Natural killer cell (primary cell): ENCODE data around the gene FBXL16. TPM values are rescaled to one million over a fixed set of nuclear protein-coding genes. Genes with fewer than 3 reads are reported as not detected.

Experiments
- ATAC-seq, 3 donors: fragments of 150-1000 bp in 2 of 3; fragments of 200-7000 bp in 1 of 3; cut with Tn5 transposase; 1 replicate in 1 of 3; 2 replicates in 2 of 3; pipeline ENCODE4 v1.10.0; 2021; ENCODE audit warnings: mild to moderate bottlenecking in 2 of 3, moderate library complexity in 2 of 3
- DNase-seq, 2 donors: peaks; one replicate each; pipeline versions ENCODE4 v3.0.0 to v3.0.0-alpha.2; 2013 to 2021; ENCODE audit warnings: mixed read lengths in 1 of 2
- H3K27ac ChIP-seq: one replicate; pipeline ENCODE4 v1.5.1; 2013; ENCODE audit warnings: mild to moderate bottlenecking, low read length
- H3K27me3 ChIP-seq: one replicate; pipeline ENCODE4 v1.6.1; 2013; ENCODE audit warnings: low read length; ENCODE audit not compliant: control insufficient read depth, insufficient read depth
- H3K36me3 ChIP-seq: one replicate; pipeline ENCODE4 v1.6.1; 2013; ENCODE audit warnings: low read length; ENCODE audit not compliant: control insufficient read depth, insufficient read depth
- H3K4me1 ChIP-seq: one replicate; pipeline ENCODE4 v1.6.1; 2013; ENCODE audit warnings: low read length; ENCODE audit not compliant: control insufficient read depth, insufficient read depth
- H3K4me3 ChIP-seq: one replicate; pipeline ENCODE4 v1.5.1; 2013; ENCODE audit warnings: low read length
- H3K9me3 ChIP-seq: one replicate; pipeline ENCODE4 v1.6.1; 2013; ENCODE audit warnings: low read length; ENCODE audit not compliant: control insufficient read depth, insufficient read depth
- H3K27ac Mint-ChIP-seq, 2 donors: one replicate each; pipeline ENCODE4 v1.8.0; 2022; ENCODE audit warnings: mild to moderate bottlenecking in 2 of 2, mixed read lengths in 2 of 2, moderate library complexity in 1 of 2
- H3K27me3 Mint-ChIP-seq, 2 donors: one replicate each; pipeline ENCODE4 v1.8.0; 2022; ENCODE audit warnings: low read depth in 2 of 2, mixed read lengths in 2 of 2
- H3K36me3 Mint-ChIP-seq: one replicate; pipeline ENCODE4 v1.8.0; 2022; ENCODE audit warnings: mixed read lengths
- H3K4me1 Mint-ChIP-seq, 2 donors: one replicate each; pipeline ENCODE4 v1.8.0; 2022; ENCODE audit warnings: mixed read lengths in 2 of 2
- H3K4me3 Mint-ChIP-seq: one replicate; pipeline ENCODE4 v1.8.0; 2022; ENCODE audit warnings: mild to moderate bottlenecking, moderate library complexity, mixed read lengths
- H3K9me3 Mint-ChIP-seq, 2 donors: one replicate each; pipeline ENCODE4 v1.8.0; 2022; ENCODE audit warnings: mixed read lengths in 2 of 2
- CTCF ChIP-seq: fragments of 200-600 bp; IDR thresholded peaks from one replicate; pipeline ENCODE4 v1.8.0; 2022; ENCODE audit warnings: antibody characterized with exemption
- WGBS: methylation state at CpG from one replicate; pipeline ENCODE4 v1.1.7; 2013; ENCODE audit warnings: missing lambda C conversion rate; ENCODE audit not compliant: insufficient coverage; 5-methylcytosine and 5-hydroxymethylcytosine counted together
- intact Hi-C: fragments of 100-400 bp; cut with micrococcal nuclease; formaldehyde crosslinking; loops from one replicate; pipeline ENCODE4 v1.14.2; 2022
- total RNA-seq, 4 donors: library from RNA; stranded (reverse); fragments of 120-200 nt in 1 of 4; gene quantifications; one replicate each; pipeline versions ENCODE4 v1.2.3 to v1.2.4, GENCODE V29; 2013 to 2022

The FBXL16 gene
- total RNA-seq, 3 donors from 2014 or later (not counting 1 experiment from before 2014, with no cell fraction given): 0.48 to 0.79 TPM; not detected in 1

GRCh38 chr16:717450-718245 is 12.0 kb upstream of the FBXL16 start:
- Histone ChIP-seq H3K36me3 (no peaks in the 10 kb centered on the region), H3K27me3 (peaks cover 10% of the 10 kb centered on the region), H3K9me3 (no peaks in the 10 kb centered on the region), H3K4me3 (no peak overlapping the region), H3K4me1 (peaks cover 48% of the 10 kb centered on the region), H3K27ac (no peak overlapping the region)
- peaks cover 0 to 25% of the 10 kb centered on the region in 2 donors for H3K4me1 Mint-ChIP-seq
- no peak overlapping the region for H3K27ac Mint-ChIP-seq
- no peaks in the 10 kb centered on the region for H3K9me3 Mint-ChIP-seq
- no peak for TF ChIP-seq CTCF
- intact Hi-C loops: loop anchor here (10.0 kb wide), 1 partner anchor 337 kb away; no protein-coding TSS in a partner anchor
- no peak for DNase-seq
- no peak for ATAC-seq
- H3K27me3 Mint-ChIP-seq: peaks cover 0 to 4% of the 10 kb centered on the region in 2 donors
- 85% methylated on average over 32 of the region's 32 CpGs for WGBS
- H3K36me3 Mint-ChIP-seq: no peaks in the 10 kb centered on the region
- H3K4me3 Mint-ChIP-seq: no peak overlapping the region

- Mint-ChIP-seq H3K27ac (no peak overlapping the region), H3K9me3 (no peaks in the 10 kb centered on the region), H3K36me3 (no peaks in the 10 kb centered on the region), H3K4me1 (peaks cover 0 to 23% of the 10 kb centered on the region in 2 donors), H3K4me3 (peak overlapping the region; percentile 63), H3K27me3 (peaks cover 0 to 4% of the 10 kb centered on the region in 2 donors)
- H3K9me3 ChIP-seq: no peaks in the 10 kb centered on the region
- TF ChIP-seq CTCF: no peak
- no peaks in the 10 kb centered on the region for H3K36me3 ChIP-seq
- H3K4me1 ChIP-seq: peaks cover 40% of the 10 kb centered on the region
- H3K4me3 ChIP-seq: no peak overlapping the region
- intact Hi-C loops: loop anchor here (10.0 kb wide), 1 partner anchor 338 kb away; no protein-coding TSS in a partner anchor
- ATAC-seq (no peak), DNase-seq (no peak)
- H3K27ac ChIP-seq: no peak overlapping the region
- H3K27me3 ChIP-seq: peaks cover 10% of the 10 kb centered on the region
- 94% methylated on average over 29 of the region's 29 CpGs for WGBS
Measured at GRCh38 chr16:716768-717325, 11.2 kb upstream of the FBXL16 start.

- Histone ChIP-seq H3K36me3 (no peaks in the 10 kb centered on the region), H3K4me3 (no peak overlapping the region), H3K4me1 (peaks cover 36% of the 10 kb centered on the region), H3K9me3 (no peaks in the 10 kb centered on the region), H3K27me3 (peaks cover 10% of the 10 kb centered on the region), H3K27ac (no peak overlapping the region)
- Mint-ChIP-seq H3K27me3 (peaks cover 0 to 4% of the 10 kb centered on the region in 2 donors), H3K4me3 (peak overlapping the region; percentile 63), H3K36me3 (no peaks in the 10 kb centered on the region), H3K4me1 (peaks cover 0 to 23% of the 10 kb centered on the region in 2 donors), H3K27ac (no peak overlapping the region), H3K9me3 (no peaks in the 10 kb centered on the region)
- intact Hi-C loops: loop anchor here (10.0 kb wide), 1 partner anchor 339 kb away; no protein-coding TSS in a partner anchor
- TF ChIP-seq CTCF: no peak
- no peak for ATAC-seq
- no peak for DNase-seq
- 43% methylated on average over 9 of the region's 12 CpGs for WGBS
Measured at GRCh38 chr16:716200-716568, 10.6 kb upstream of the FBXL16 start.
